Endodermal cell (in vitro differentiated cells): ENCODE measurements around the gene BEST3. TPM values are rescaled to one million over a fixed set of nuclear protein-coding genes. Genes with fewer than 3 reads are reported as not detected.

Source experiments
- DNase-seq: peaks from one replicate; pipeline ENCODE4 v3.0.0-alpha.2; 2017
- H3K27ac ChIP-seq: 2 replicates; pipeline ENCODE4 v1.5.1; 2013; ENCODE audit warnings: mild to moderate bottlenecking, low read depth, low read length, moderate library complexity
- H3K27me3 ChIP-seq: 2 replicates; pipeline ENCODE4 v1.6.1; 2013; ENCODE audit warnings: mild to moderate bottlenecking, low read length, moderate library complexity; ENCODE audit not compliant: insufficient read depth, control insufficient read depth, poor library complexity, severe bottlenecking
- H3K36me3 ChIP-seq: 2 replicates; pipeline ENCODE4 v1.7.0; 2013; ENCODE audit warnings: mild to moderate bottlenecking, low read length, moderate library complexity; ENCODE audit not compliant: control insufficient read depth, insufficient read depth
- H3K4me1 ChIP-seq: one replicate; pipeline ENCODE4 v1.7.0; 2013; ENCODE audit warnings: low read length; ENCODE audit not compliant: control insufficient read depth, insufficient read depth
- H3K4me3 ChIP-seq: 2 replicates; pipeline ENCODE4 v1.5.1; 2013; ENCODE audit warnings: mild to moderate bottlenecking, low read length, moderate library complexity
- H3K9ac ChIP-seq: 2 replicates; pipeline ENCODE4 v1.6.1; 2013; ENCODE audit warnings: mild to moderate bottlenecking, low read length, moderate library complexity; ENCODE audit not compliant: poor library complexity, severe bottlenecking; ENCODE audit errors: extremely low read depth
- H3K9me3 ChIP-seq: 2 replicates; pipeline ENCODE4 v1.6.1; 2013; ENCODE audit warnings: mild to moderate bottlenecking, low read length, moderate library complexity; ENCODE audit not compliant: control insufficient read depth
- H3K27ac Mint-ChIP-seq: 2 replicates; pipeline ENCODE4 v1.8.0; 2020; ENCODE audit warnings: mixed read lengths
- H3K27me3 Mint-ChIP-seq: 2 replicates; pipeline ENCODE4 v1.8.0; 2021; ENCODE audit warnings: mild to moderate bottlenecking, mixed read lengths; ENCODE audit not compliant: insufficient read depth
- H3K36me3 Mint-ChIP-seq: 2 replicates; pipeline ENCODE4 v1.8.0; 2020; ENCODE audit warnings: low read depth, mixed read lengths
- H3K4me1 Mint-ChIP-seq: 2 replicates; pipeline ENCODE4 v1.8.0; 2020; ENCODE audit warnings: mixed read lengths
- H3K4me3 Mint-ChIP-seq: 2 replicates; pipeline ENCODE4 v1.8.0; 2020; ENCODE audit warnings: mild to moderate bottlenecking, moderate library complexity, mixed read lengths
- H3K9me3 Mint-ChIP-seq: 2 replicates; pipeline ENCODE4 v1.8.0; 2020; ENCODE audit warnings: mild to moderate bottlenecking, mixed read lengths
- CTCF ChIP-seq: fragments of 200-600 bp; sonication (generic); conservative IDR thresholded peaks from 2 replicates; pipeline ENCODE4 v1.5.0; 2021; ENCODE audit warnings: antibody characterized with exemption, mild to moderate bottlenecking
- WGBS, 2 experiments: methylation state at CpG; one replicate each; pipeline versions ENCODE4 v1.1.5 to v1.1.7; 2013; ENCODE audit warnings: missing lambda C conversion rate in 2 of 2, mixed read lengths in 1 of 2; ENCODE audit not compliant: insufficient coverage in 1 of 2, insufficient read length in 1 of 2; 5-methylcytosine and 5-hydroxymethylcytosine counted together
- total RNA-seq, 2 donors: library from RNA; stranded (reverse); fragmentation: NEBNext Ultra II Directional in 1 of 2; extraction: Animal tissue kit (Norgen Biotek cat#: 25700) in 1 of 2; gene quantifications; 2 replicates in 1 of 2; 3 replicates in 1 of 2; pipeline ENCODE4 v1.2.1, GENCODE V29; 2021

The BEST3 gene
- total RNA-seq, 2 donors from 2014 or later = not detected

GRCh38 chr12:69642531-69642930 is 56.6 kb downstream of the BEST3 start:
- Histone ChIP-seq H3K27ac (no peak overlapping the region), H3K36me3 (no peaks in the 10 kb centered on the region), H3K4me1 (no peaks in the 10 kb centered on the region), H3K27me3 (no peaks in the 10 kb centered on the region), H3K9ac (no peak overlapping the region), H3K4me3 (no peak overlapping the region), H3K9me3 (no peaks in the 10 kb centered on the region)
- DNase-seq = no peak
- Mint-ChIP-seq H3K9me3 (no peaks in the 10 kb centered on the region), H3K4me1 (no peaks in the 10 kb centered on the region), H3K27ac (no peak overlapping the region), H3K27me3 (no peaks in the 10 kb centered on the region), H3K4me3 (no peak overlapping the region), H3K36me3 (no peaks in the 10 kb centered on the region)
- TF ChIP-seq CTCF = no peak
- whole genome bisulfite sequencing, 2 experiments = 91 to 100% methylated on average over 6 of the region's 6 CpGs

GRCh38 chr12:69641546-69641945 is 57.6 kb downstream of the BEST3 start:
- TF ChIP-seq CTCF = no peak
- no peaks in the 10 kb centered on the region for H3K36me3 Mint-ChIP-seq

GRCh38 chr12:69639400-69640016 is 59.6 kb downstream of the BEST3 start:
- Histone ChIP-seq H3K4me1 (no peaks in the 10 kb centered on the region), H3K9ac (no peak overlapping the region), H3K36me3 (no peaks in the 10 kb centered on the region), H3K27me3 (no peaks in the 10 kb centered on the region), H3K27ac (no peak overlapping the region), H3K9me3 (no peaks in the 10 kb centered on the region), H3K4me3 (no peak overlapping the region)
- no peaks in the 10 kb centered on the region for H3K36me3 Mint-ChIP-seq
- H3K4me3 Mint-ChIP-seq = no peak overlapping the region
- no peak overlapping the region for H3K27ac Mint-ChIP-seq
- no peaks in the 10 kb centered on the region for H3K9me3 Mint-ChIP-seq
- H3K4me1 Mint-ChIP-seq = no peaks in the 10 kb centered on the region
- H3K27me3 Mint-ChIP-seq = no peaks in the 10 kb centered on the region
- TF ChIP-seq CTCF = peak; percentile 95
- 33 to 44% methylated on average over 3 to 12 of the region's 12 CpGs for WGBS, 2 experiments
- DNase-seq = peak; percentile 94

More at GRCh38 chr12:69641546-69641945, 57.6 kb downstream of the BEST3 start:
- no peak for DNase-seq
- Mint-ChIP-seq H3K4me1 (no peaks in the 10 kb centered on the region), H3K27ac (no peak overlapping the region), H3K27me3 (no peaks in the 10 kb centered on the region), H3K4me3 (no peak overlapping the region), H3K9me3 (no peaks in the 10 kb centered on the region)
- Histone ChIP-seq H3K36me3 (no peaks in the 10 kb centered on the region), H3K27ac (no peak overlapping the region), H3K27me3 (no peaks in the 10 kb centered on the region), H3K9ac (no peak overlapping the region), H3K9me3 (no peaks in the 10 kb centered on the region), H3K4me3 (no peak overlapping the region), H3K4me1 (no peaks in the 10 kb centered on the region)
- 91 to 98% methylated on average over 6 to 7 of the region's 7 CpGs for WGBS, 2 experiments
